HFFc6 (cell line): Measurements from ENCODE around the gene SSTR3. TPM values are rescaled to one million over a fixed set of nuclear protein-coding genes. Genes with fewer than 3 reads are reported as not detected.

Source experiments
- DNase-seq: peaks from one replicate; pipeline ENCODE4 v3.0.0-alpha.2; 2018
- H3K27ac Mint-ChIP-seq: 2 replicates; pipeline ENCODE4 v1.8.0; 2020; ENCODE audit warnings: mild to moderate bottlenecking, mixed read lengths
- H3K27me3 Mint-ChIP-seq: 2 replicates; pipeline ENCODE4 v1.8.0; 2021; ENCODE audit warnings: mild to moderate bottlenecking, moderate library complexity, mixed read lengths; ENCODE audit not compliant: insufficient read depth
- H3K36me3 Mint-ChIP-seq: 2 replicates; pipeline ENCODE4 v1.8.0; 2021; ENCODE audit warnings: low read depth, mixed read lengths
- H3K4me1 Mint-ChIP-seq: 2 replicates; pipeline ENCODE4 v1.8.0; 2020; ENCODE audit warnings: low read depth, mixed read lengths
- H3K4me3 Mint-ChIP-seq: 2 replicates; pipeline ENCODE4 v1.8.0; 2020; ENCODE audit warnings: mild to moderate bottlenecking, moderate library complexity, mixed read lengths
- H3K9me3 Mint-ChIP-seq: 2 replicates; pipeline ENCODE4 v1.8.0; 2020; ENCODE audit warnings: mild to moderate bottlenecking, mixed read lengths
- total RNA-seq, 6 experiments: library from RNA; stranded (reverse); fragmentation: NEBNext Ultra II Directional; extraction: Animal tissue kit (Norgen Biotek cat#: 25700); gene quantifications; 2 replicates in 1 of 6; 3 replicates in 5 of 6; pipeline ENCODE4 v1.2.3, GENCODE V29; 2021
- TF ChIP-seq, protein P1 (sequence below): fragments of 200-600 bp; sonication (generic); IDR thresholded peaks from 2 replicates; pipeline ENCODE4 v1.5.0; 2021; ENCODE audit warnings: antibody characterized with exemption, mild to moderate bottlenecking

Gene SSTR3
- total RNA-seq, 6 experiments from 2014 or later, result not detected

DNA sequence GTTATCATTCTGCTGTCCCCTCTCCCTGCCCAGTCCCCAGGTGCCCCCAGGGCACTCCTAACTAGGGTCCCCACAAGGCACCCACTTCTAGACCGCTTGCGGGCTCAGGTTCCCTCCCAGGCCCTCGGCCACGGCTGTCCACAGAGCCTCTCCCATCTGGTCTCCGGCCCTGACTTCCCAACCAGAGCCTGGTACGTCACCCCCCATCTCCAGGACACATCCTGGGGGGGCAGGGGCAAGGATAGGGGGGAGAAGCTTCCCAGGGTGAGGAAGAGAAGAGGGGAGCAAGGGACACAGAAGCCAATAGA is 457 bp downstream of the SSTR3 start:
- peaks cover 38% of the 10 kb centered on the region for H3K27me3 Mint-ChIP-seq
- H3K27ac Mint-ChIP-seq, result no peak overlapping the region
- no peak overlapping the region for H3K4me3 Mint-ChIP-seq
- peaks cover 6% of the 10 kb centered on the region; the same call in 1 of the 2 replicates for H3K4me1 Mint-ChIP-seq
- DNase-seq, result no peak
- H3K9me3 Mint-ChIP-seq, result no peaks in the 10 kb centered on the region
- no peaks in the 10 kb centered on the region for H3K36me3 Mint-ChIP-seq
- TF ChIP-seq, protein P1, sequence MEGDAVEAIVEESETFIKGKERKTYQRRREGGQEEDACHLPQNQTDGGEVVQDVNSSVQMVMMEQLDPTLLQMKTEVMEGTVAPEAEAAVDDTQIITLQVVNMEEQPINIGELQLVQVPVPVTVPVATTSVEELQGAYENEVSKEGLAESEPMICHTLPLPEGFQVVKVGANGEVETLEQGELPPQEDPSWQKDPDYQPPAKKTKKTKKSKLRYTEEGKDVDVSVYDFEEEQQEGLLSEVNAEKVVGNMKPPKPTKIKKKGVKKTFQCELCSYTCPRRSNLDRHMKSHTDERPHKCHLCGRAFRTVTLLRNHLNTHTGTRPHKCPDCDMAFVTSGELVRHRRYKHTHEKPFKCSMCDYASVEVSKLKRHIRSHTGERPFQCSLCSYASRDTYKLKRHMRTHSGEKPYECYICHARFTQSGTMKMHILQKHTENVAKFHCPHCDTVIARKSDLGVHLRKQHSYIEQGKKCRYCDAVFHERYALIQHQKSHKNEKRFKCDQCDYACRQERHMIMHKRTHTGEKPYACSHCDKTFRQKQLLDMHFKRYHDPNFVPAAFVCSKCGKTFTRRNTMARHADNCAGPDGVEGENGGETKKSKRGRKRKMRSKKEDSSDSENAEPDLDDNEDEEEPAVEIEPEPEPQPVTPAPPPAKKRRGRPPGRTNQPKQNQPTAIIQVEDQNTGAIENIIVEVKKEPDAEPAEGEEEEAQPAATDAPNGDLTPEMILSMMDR, result no peak

DNA sequence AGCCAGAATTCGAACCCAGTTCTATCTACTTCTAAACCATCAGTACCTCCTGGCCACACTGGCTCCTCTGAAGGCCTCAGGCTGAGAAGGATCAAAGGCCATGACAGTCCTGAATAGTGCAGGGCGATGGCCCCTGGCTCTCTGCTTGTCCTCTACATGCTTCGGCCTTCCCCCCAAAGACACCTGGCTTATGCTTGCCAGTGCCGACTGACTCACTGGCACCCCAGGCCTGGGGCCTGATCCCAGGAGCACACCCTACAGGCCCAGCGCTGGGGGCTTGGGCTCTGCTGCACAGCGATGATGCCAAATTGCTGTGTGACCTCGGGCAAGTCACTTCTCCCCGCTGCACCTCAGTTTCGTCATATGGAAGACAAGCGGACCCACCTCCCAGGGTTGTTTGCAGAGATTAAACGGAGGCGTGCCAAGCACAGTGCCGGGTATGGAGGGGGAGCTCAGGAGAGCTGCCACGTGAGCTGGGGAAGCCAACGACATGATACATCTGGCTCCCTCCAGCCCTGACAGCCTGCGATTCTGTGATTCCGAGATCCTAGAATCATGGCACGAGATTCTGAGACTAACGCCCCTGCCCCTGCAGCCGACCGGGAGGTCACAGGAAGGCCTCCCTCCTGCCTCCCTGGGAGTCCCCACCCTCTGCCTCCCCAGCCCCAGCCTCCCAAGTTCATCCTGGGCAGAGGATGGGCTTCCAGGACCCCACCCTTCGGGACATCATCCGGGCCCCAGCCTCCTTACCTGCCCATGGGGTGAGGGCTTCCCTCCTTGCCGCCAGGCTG is 1.0 kb downstream of the SSTR3 start:
- peaks cover 33% of the 10 kb centered on the region for H3K27me3 Mint-ChIP-seq
- no peak overlapping the region for H3K4me3 Mint-ChIP-seq
- no peaks in the 10 kb centered on the region for H3K9me3 Mint-ChIP-seq
- H3K36me3 Mint-ChIP-seq, result no peaks in the 10 kb centered on the region
- TF ChIP-seq, protein P1, result no peak
- no peak overlapping the region for H3K27ac Mint-ChIP-seq
- peaks cover 6% of the 10 kb centered on the region; the same call in 1 of the 2 replicates for H3K4me1 Mint-ChIP-seq
- DNase-seq, result no peak

DNA sequence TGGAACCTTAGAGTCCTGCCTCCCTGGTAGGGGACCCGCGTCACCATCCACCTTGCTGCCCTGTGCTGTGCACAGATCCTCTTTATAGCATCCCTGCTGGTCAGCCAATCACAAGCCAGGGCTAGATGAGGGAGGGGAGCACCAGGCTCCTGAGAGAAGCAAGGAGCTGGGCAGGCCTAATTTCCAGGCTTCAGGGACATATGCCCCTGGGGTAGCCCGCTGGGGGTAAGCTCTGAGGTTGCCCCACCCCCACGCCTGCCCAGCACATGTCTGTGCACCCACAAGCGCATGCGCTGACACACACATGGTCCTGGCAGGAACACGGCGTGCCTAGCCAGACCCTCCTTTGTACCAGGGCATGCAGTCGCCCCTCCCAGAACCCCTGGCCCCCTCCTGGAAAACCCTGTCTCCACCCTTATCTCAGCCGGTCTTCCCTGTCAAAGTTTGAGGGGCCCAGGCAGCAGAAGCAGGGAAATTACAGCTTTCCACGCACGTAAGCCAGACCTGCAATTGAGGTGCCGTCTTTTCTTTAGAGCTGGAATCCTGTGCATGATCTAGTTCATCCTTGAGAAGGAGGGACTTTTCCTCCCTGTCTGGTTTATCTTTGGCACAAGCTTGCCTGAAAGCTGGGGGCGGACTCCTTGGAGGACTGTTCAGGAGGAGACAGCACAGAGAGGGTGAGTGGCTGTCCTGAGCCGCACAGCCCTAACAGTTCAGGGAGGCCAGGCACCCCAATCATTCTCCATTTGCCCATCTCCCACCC is 2.1 kb downstream of the SSTR3 start:
- no peak for DNase-seq
- TF ChIP-seq, protein P1, result no peak
- H3K27me3 Mint-ChIP-seq, result peaks cover 27% of the 10 kb centered on the region
- peaks cover 6% of the 10 kb centered on the region; the same call in 1 of the 2 replicates for H3K4me1 Mint-ChIP-seq
- no peak overlapping the region for H3K27ac Mint-ChIP-seq
- H3K9me3 Mint-ChIP-seq, result no peaks in the 10 kb centered on the region
- no peak overlapping the region for H3K4me3 Mint-ChIP-seq
- H3K36me3 Mint-ChIP-seq, result no peaks in the 10 kb centered on the region

DNA sequence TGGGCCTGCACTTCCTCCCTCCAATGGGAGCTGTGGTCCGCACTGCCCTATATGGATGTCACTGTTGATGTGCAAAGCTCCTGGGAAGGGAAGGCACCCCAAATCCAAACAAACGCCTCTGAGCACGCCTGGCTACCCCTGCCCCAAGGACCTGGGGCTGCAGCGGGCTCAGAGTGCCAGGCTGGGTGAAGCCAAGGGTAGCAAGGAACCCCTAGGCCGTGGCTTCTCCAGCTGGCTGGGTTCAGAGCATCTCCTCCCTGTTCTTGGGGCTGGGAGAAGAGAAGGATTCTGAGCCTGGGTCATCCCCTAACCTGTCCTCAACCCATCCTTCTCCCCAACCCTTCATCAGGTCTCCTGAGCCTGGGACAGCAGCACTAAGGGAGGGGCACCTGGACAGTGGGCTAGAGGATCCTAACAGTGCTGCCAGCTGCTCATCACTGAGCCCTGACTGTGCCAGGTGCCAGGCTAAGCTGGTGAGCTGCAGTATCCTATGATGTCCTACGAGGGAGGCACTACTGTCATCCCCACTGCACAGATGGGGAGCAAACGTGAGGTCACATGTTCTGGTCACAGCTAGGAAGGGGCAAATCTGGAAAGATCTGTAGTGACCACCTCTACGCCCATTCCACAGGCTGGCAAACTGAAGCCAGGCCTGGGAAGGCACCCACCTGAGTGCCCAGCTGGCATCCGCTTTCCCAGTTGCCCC is 3.0 kb downstream of the SSTR3 start:
- Mint-ChIP-seq H3K4me3 (no peak overlapping the region), H3K36me3 (no peaks in the 10 kb centered on the region), H3K4me1 (peaks cover 6% of the 10 kb centered on the region; the same call in 1 of the 2 replicates), H3K27me3 (peaks cover 23% of the 10 kb centered on the region), H3K9me3 (no peaks in the 10 kb centered on the region), H3K27ac (no peak overlapping the region)
- TF ChIP-seq, protein P1, result no peak
- DNase-seq, result no peak

DNA sequence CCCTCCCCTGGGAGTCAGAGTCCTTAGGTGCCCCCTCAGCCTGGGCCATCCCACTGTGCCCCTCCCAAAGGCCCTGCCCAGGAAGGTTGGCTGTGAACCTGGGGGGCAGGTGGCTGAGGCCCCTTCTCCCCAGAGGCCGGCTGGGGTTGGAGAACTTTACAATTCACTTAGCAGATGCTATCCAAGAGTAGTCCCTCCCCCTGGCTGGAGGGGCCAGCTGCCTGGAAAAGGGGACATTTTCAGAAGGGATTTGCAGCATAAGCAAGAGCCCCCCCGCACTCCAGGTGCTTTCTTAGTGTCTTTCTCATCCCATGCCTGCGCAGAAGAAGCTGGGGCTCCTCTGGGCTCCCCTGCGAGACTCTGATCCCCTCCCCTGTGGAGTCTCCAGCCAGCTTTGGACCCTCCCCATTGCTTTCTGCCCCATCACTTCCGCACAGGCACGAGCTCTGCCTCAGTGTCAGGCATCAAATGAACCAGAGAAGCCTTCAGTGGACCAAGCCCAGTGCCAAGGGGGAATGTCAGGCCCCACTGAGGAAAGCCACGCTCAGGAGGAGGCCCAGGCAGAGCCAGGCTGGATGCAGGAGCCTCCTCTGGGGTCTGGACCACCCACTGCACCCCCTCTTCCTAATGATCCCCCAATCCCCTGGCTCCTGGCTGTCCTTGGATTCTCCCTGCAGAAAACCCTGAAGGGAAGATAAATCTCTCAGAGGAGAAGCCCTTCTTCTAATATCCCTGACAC is 3.7 kb downstream of the SSTR3 start:
- Mint-ChIP-seq H3K4me1 (peaks cover 6% of the 10 kb centered on the region; the same call in 1 of the 2 replicates), H3K27ac (no peak overlapping the region), H3K27me3 (peaks cover 23% of the 10 kb centered on the region), H3K9me3 (no peaks in the 10 kb centered on the region), H3K4me3 (no peak overlapping the region), H3K36me3 (no peaks in the 10 kb centered on the region)
- DNase-seq, result no peak
- TF ChIP-seq, protein P1, result no peak
